Activated CD8-positive, alpha-beta memory T cell treated with anti-CD3 and anti-CD28 coated beads, Interleukin-2, amount 50 U/mL, for 24 hours (primary cell): ENCODE results near the gene RHOG.

ENCODE experiments used
- DNase-seq: peaks from one replicate; pipeline ENCODE4 v3.0.0-alpha.2; 2020; ENCODE audit errors: extremely low read depth

Gene RHOG

GRCh38 chr11:3859373-3859881 lies 18.7 kb upstream of the RHOG start:
- no peak for DNase-seq

- DNase-seq = no peak
Measured at GRCh38 chr11:3857628-3858027, 16.9 kb upstream of the RHOG start.

- no peak for DNase-seq
Measured at GRCh38 chr11:3856856-3857553, 16.2 kb upstream of the RHOG start.

GRCh38 chr11:3855808-3856491 lies 15.2 kb upstream of the RHOG start:
- DNase-seq = no peak

GRCh38 chr11:3854977-3855807 lies 14.4 kb upstream of the RHOG start, which contains the start of gene STIM1:
TSS of gene STIM1 (plus strand) at chr11:3855664. CDS start at chr11:3856271, 607 bp downstream.
- DNase-seq = peak; percentile 95

GRCh38 chr11:3854660-3854976 lies 13.9 kb upstream of the RHOG start:
- no peak for DNase-seq

- DNase-seq = no peak
Measured at GRCh38 chr11:3853899-3854659, 13.3 kb upstream of the RHOG start.

- DNase-seq = no peak
Measured at GRCh38 chr11:3853545-3853842, 12.7 kb upstream of the RHOG start.

GRCh38 chr11:3849297-3849874 lies 8.6 kb upstream of the RHOG start:
- DNase-seq = no peak

- no peak for DNase-seq
Measured at GRCh38 chr11:3845670-3846069, 4.9 kb upstream of the RHOG start.

- no peak for DNase-seq
Measured at GRCh38 chr11:3845246-3845645, 4.5 kb upstream of the RHOG start.

- DNase-seq = no peak
Measured at GRCh38 chr11:3843326-3843725, 2.6 kb upstream of the RHOG start.

GRCh38 chr11:3841426-3842350 lies 929 bp upstream of the RHOG start:
- peak; percentile 84 for DNase-seq

GRCh38 chr11:3840004-3840869 lies 522 bp downstream of the RHOG start:
- no peak for DNase-seq

GRCh38 chr11:3838504-3838903 lies 2.3 kb downstream of the RHOG start:
- DNase-seq = no peak

GRCh38 chr11:3837793-3838192 lies 3.0 kb downstream of the RHOG start:
- no peak for DNase-seq

- no peak for DNase-seq
Measured at GRCh38 chr11:3836903-3837302, 3.9 kb downstream of the RHOG start.

- DNase-seq = no peak
Measured at GRCh38 chr11:3835751-3836150, 5.0 kb downstream of the RHOG start.

GRCh38 chr11:3834664-3835461 lies 5.9 kb downstream of the RHOG start:
- no peak for DNase-seq
